SK-N-MC (cell line): ENCODE data around the gene PIKFYVE.

Source experiments
- EZH2 ChIP-seq: fragments of 200-600 bp; sonication (generic); IDR thresholded peaks from one replicate; pipeline ENCODE4 v1.6.1; 2017; ENCODE audit warnings: antibody characterized with exemption
- POLR2AphosphoS5 ChIP-seq: IDR thresholded peaks from 2 replicates; pipeline ENCODE4 v1.6.1; 2012; ENCODE audit warnings: mild to moderate bottlenecking, low read depth, low read length, borderline replicate concordance

DNA sequence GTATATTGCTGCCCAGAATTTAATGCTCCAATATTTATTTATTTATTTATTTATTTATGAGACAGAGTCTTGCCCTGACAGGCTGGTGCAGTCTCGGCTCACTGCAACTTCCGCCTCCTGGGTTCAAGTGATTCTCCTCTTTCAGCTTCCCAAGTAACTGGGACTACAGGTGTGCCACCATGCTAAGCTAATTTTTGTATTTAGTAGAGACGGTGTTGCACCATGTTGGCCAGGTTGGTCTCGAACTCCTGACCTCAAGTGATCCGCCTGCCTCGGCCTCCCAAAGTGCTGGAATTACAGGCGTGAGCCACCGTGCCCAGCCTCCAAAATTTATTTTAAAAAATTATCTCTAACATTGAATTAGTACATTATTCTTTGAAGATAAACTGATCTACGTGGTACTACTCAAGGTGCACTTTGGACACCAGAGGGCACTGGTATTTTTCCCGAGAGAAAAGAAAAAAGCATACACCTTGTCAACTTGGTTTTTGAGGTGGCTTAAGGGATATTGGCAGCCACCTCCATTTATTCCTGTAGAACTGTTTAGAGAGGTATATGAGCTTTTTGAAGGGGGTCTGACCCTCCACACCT, 9.8 kb upstream of the PIKFYVE start:
- TF ChIP-seq EZH2 (no peak), POLR2AphosphoS5 (no peak)
